ENCODE data around the gene PCDHGA9.
"Not testable (repeated sequence)": the region's sequence is repeated elsewhere in the genome, so short reads cannot be mapped to it uniquely, and the experiment has no call there.

PCDHGA9 gene

GRCh38 chr5:141371572-141372475 is 30.8 kb upstream of the PCDHGA9 start:
- Histone ChIP-seq H3K36me3 (ENCODE audit: insufficient read depth, low read length) (no peaks in the 10 kb centered on the region), H3K4me1 (ENCODE audit: insufficient read depth, low read length) (no peaks in the 10 kb centered on the region), H3K9me3 (ENCODE audit: control insufficient read depth, insufficient read depth, low read length) (peaks cover 5% of the 10 kb centered on the region), H3K9ac (ENCODE audit: low read depth, low read length) (no peak overlapping the region)

- no peaks in the 10 kb centered on the region for H3K4me1 ChIP-seq (ENCODE audit: insufficient read depth, low read length)
- H3K36me3 ChIP-seq (ENCODE audit: insufficient read depth, low read length), result no peaks in the 10 kb centered on the region
- H3K9ac ChIP-seq (ENCODE audit: low read depth, low read length), result no peak within 1 kb of the TSS
- peaks cover 7% of the 10 kb centered on the region for H3K9me3 ChIP-seq (ENCODE audit: control insufficient read depth, insufficient read depth, low read length)
Observed at GRCh38 chr5:141373673-141374317, 28.8 kb upstream of the PCDHGA9 start, which contains the start of gene PCDHGA6. TSS of gene PCDHGA6 (plus strand) at chr5:141373891. CDS start at chr5:141374084, 193 bp downstream.

GRCh38 chr5:141374627-141375026 is 28.0 kb upstream of the PCDHGA9 start:
- H3K36me3 ChIP-seq (ENCODE audit: insufficient read depth, low read length), result no peaks in the 10 kb centered on the region
- peaks cover 7% of the 10 kb centered on the region for H3K9me3 ChIP-seq (ENCODE audit: control insufficient read depth, insufficient read depth, low read length)
- H3K4me1 ChIP-seq (ENCODE audit: insufficient read depth, low read length), result no peaks in the 10 kb centered on the region
- no peak overlapping the region for H3K9ac ChIP-seq (ENCODE audit: low read depth, low read length)

- not testable (repeated sequence) for H3K9ac ChIP-seq (ENCODE audit: low read depth, low read length); H3K4me1 ChIP-seq (ENCODE audit: insufficient read depth, low read length); H3K36me3 ChIP-seq (ENCODE audit: insufficient read depth, low read length); H3K9me3 ChIP-seq (ENCODE audit: control insufficient read depth, insufficient read depth, low read length)
Observed at GRCh38 chr5:141375444-141376155, 27.0 kb upstream of the PCDHGA9 start.

GRCh38 chr5:141382469-141383294 is 19.9 kb upstream of the PCDHGA9 start, which contains the start of gene PCDHGA7:
TSS of gene PCDHGA7 (plus strand) at chr5:141382742. CDS start at chr5:141382900, 158 bp downstream.
- Histone ChIP-seq H3K9ac (ENCODE audit: low read depth, low read length) (no peak within 1 kb of the TSS), H3K36me3 (ENCODE audit: insufficient read depth, low read length) (no peaks in the 10 kb centered on the region), H3K9me3 (ENCODE audit: control insufficient read depth, insufficient read depth, low read length) (no peaks in the 10 kb centered on the region; the same call in 1 of the 2 replicates)

DNA sequence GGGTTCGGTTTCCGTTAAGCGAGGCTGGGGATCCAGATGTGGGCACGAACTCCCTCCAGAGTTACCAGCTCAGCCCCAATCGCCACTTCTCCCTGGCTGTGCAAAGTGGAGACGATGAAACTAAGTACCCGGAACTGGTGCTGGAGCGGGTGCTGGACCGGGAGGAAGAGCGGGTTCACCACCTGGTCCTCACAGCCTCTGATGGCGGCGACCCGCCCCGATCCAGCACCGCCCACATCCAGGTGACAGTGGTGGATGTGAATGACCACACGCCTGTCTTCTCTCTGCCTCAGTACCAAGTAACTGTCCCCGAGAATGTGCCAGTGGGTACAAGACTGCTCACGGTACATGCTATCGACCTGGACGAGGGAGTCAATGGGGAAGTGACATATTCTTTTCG is 19.2 kb upstream of the PCDHGA9 start:
- Histone ChIP-seq H3K9me3 (ENCODE audit: control insufficient read depth, insufficient read depth, low read length) (peaks cover under 1% of the 10 kb centered on the region), H3K4me1 (ENCODE audit: insufficient read depth, low read length) (no peaks in the 10 kb centered on the region), H3K36me3 (ENCODE audit: insufficient read depth, low read length) (no peaks in the 10 kb centered on the region), H3K9ac (ENCODE audit: low read depth, low read length) (no peak overlapping the region)

More at GRCh38 chr5:141382469-141383294, 19.9 kb upstream of the PCDHGA9 start, which contains the start of gene PCDHGA7:
- no peaks in the 10 kb centered on the region for H3K4me1 ChIP-seq (ENCODE audit: insufficient read depth, low read length)

DNA sequence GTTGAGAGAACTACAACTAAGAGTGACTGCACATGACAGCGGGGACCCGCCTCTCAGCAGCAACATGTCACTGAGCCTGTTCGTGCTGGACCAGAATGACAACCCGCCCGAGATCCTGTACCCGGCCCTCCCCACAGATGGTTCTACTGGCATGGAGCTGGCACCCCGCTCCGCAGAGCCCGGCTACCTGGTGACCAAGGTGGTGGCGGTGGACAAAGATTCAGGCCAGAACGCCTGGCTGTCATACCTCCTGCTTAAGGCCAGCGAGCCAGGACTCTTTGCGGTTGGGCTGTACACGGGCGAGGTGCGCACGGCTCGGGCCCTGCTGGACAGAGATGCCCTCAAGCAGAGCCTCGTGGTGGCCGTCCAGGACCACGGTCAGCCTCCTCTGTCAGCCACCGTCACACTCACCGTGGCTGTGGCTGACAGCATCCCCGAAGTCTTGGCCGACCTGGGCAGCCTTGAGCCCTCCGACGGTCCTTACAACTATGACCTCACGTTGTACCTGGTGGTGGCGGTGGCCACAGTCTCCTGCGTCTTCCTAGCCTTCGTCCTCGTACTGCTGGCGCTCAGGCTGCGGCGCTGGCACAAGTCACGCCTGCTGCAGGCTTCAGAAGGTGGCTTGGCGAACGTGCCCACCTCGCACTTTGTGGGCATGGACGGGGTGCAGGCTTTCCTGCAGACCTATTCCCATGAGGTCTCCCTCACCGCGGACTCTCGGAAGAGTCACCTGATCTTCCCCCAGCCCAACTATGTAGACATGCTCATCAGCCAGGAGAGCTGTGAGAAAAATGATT is 17.9 kb upstream of the PCDHGA9 start:
- H3K4me1 ChIP-seq (ENCODE audit: insufficient read depth, low read length), result no peaks in the 10 kb centered on the region
- no peaks in the 10 kb centered on the region; the same call in 1 of the 2 replicates for H3K36me3 ChIP-seq (ENCODE audit: insufficient read depth, low read length)
- H3K9ac ChIP-seq (ENCODE audit: low read depth, low read length), result no peak overlapping the region
- H3K9me3 ChIP-seq (ENCODE audit: control insufficient read depth, insufficient read depth, low read length), result peaks cover 7% of the 10 kb centered on the region

GRCh38 chr5:141387557-141388311 is 14.8 kb upstream of the PCDHGA9 start, which contains the start of gene PCDHGB4:
TSS of gene PCDHGB4 (plus strand) at chr5:141387698. CDS start at chr5:141387885, 187 bp downstream.
- H3K4me1 ChIP-seq (ENCODE audit: insufficient read depth, low read length); H3K36me3 ChIP-seq (ENCODE audit: insufficient read depth, low read length): not testable (repeated sequence)
- H3K9me3 ChIP-seq (ENCODE audit: control insufficient read depth, insufficient read depth, low read length), result peaks cover 17% of the 10 kb centered on the region
- H3K9ac ChIP-seq (ENCODE audit: low read depth, low read length), result peak within 1 kb of the TSS; percentile 64; the same call in 1 of the 2 replicates

DNA sequence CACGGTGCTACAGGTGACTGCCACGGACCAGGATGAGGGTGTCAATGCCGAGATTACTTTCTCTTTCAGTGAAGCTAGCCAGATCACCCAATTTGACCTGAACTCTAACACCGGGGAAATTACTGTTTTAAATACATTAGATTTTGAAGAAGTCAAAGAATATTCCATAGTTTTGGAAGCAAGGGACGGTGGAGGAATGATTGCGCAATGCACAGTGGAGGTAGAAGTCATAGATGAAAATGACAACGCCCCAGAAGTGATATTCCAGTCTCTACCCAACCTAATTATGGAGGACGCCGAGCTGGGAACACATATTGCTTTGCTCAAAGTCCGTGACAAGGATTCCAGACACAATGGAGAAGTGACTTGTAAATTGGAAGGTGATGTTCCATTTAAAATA is 13.9 kb upstream of the PCDHGA9 start:
- H3K4me1 ChIP-seq (ENCODE audit: insufficient read depth, low read length), result no peaks in the 10 kb centered on the region
- peaks cover 26% of the 10 kb centered on the region for H3K9me3 ChIP-seq (ENCODE audit: control insufficient read depth, insufficient read depth, low read length)
- no peak overlapping the region for H3K9ac ChIP-seq (ENCODE audit: low read depth, low read length)

DNA sequence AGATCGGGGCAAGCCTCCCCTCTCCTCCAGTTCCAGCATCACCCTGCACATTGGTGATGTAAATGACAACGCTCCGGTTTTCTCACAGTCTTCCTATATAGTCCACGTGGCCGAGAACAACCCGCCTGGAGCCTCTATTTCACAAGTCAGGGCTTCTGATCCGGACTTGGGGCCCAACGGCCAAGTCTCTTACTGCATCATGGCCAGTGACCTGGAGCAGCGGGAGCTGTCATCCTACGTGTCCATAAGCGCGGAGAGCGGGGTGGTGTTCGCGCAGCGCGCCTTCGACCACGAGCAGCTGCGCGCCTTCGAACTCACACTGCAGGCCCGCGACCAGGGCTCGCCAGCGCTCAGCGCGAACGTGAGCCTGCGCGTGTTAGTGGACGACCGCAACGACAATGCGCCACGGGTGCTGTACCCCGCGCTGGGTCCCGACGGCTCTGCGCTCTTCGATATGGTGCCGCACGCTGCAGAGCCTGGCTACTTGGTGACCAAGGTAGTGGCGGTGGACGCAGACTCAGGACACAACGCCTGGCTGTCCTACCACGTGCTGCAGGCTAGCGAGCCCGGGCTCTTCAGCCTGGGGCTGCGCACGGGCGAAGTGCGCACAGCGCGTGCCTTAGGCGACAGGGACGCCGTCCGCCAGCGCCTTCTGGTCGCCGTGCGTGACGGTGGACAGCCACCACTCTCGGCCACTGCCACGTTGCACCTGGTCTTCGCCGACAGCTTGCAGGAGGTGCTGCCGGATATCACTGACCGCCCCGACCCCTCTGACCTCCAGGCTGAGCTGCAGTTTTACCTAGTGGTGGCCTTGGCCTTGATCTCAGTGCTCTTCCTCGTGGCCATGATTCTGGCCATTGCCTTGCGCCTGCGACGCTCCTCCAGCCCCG is 13.2 kb upstream of the PCDHGA9 start:
- H3K4me1 ChIP-seq (ENCODE audit: insufficient read depth, low read length), result no peaks in the 10 kb centered on the region
- H3K36me3 ChIP-seq (ENCODE audit: insufficient read depth, low read length), result peaks cover 7% of the 10 kb centered on the region
- H3K9me3 ChIP-seq (ENCODE audit: control insufficient read depth, insufficient read depth, low read length), result peaks cover 32% of the 10 kb centered on the region
- H3K9ac ChIP-seq (ENCODE audit: low read depth, low read length), result no peak overlapping the region

More for the DNA sequence above, 13.9 kb upstream of the PCDHGA9 start:
- H3K36me3 ChIP-seq (ENCODE audit: insufficient read depth, low read length), result peaks cover 3% of the 10 kb centered on the region

GRCh38 chr5:141392429-141393198 is 10.0 kb upstream of the PCDHGA9 start, which contains the start of gene PCDHGA8:
TSS of gene PCDHGA8 (plus strand) at chr5:141392633. CDS start at chr5:141392814, 181 bp downstream.
- Histone ChIP-seq H3K9ac (ENCODE audit: low read depth, low read length) (no peak within 1 kb of the TSS), H3K9me3 (ENCODE audit: control insufficient read depth, insufficient read depth, low read length) (peaks cover 41% of the 10 kb centered on the region), H3K36me3 (ENCODE audit: insufficient read depth, low read length) (peaks cover 7% of the 10 kb centered on the region), H3K4me1 (ENCODE audit: insufficient read depth, low read length) (no peaks in the 10 kb centered on the region)
